PC-9 (cell line): ENCODE measurements around the gene HIVEP2.

ENCODE experiments used
- EZH2 ChIP-seq: fragments of 200-600 bp; sonication (generic); IDR thresholded peaks from 2 replicates; pipeline ENCODE4 v1.8.0; 2017; ENCODE audit warnings: antibody characterized with exemption, low read depth
- TF ChIP-seq, protein P1 (sequence below): fragments of 200-600 bp; sonication (generic); conservative IDR thresholded peaks from 2 replicates; pipeline ENCODE4 v1.6.1; 2017; ENCODE audit warnings: mixed run types, antibody characterized with exemption, mild to moderate bottlenecking, moderate library complexity

DNA sequence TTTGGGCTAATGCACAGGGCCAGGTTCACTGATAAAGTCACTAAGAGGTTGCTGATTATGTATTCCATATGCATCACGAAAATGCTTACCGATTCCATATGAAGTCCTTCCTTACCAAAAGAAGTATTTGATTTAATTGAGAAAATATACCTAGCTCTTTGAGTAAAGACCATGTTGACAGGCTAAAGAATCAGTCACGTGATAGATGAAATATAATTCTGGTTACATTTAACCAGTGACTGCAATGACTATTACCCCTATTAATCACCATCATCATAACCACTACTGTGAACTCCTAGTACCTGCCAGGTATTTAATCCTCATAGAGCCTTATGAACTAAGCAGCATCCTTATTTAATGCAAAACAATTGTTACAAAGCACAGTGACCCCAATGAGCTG is 110.1 kb downstream of the HIVEP2 start:
- TF ChIP-seq, protein P1, sequence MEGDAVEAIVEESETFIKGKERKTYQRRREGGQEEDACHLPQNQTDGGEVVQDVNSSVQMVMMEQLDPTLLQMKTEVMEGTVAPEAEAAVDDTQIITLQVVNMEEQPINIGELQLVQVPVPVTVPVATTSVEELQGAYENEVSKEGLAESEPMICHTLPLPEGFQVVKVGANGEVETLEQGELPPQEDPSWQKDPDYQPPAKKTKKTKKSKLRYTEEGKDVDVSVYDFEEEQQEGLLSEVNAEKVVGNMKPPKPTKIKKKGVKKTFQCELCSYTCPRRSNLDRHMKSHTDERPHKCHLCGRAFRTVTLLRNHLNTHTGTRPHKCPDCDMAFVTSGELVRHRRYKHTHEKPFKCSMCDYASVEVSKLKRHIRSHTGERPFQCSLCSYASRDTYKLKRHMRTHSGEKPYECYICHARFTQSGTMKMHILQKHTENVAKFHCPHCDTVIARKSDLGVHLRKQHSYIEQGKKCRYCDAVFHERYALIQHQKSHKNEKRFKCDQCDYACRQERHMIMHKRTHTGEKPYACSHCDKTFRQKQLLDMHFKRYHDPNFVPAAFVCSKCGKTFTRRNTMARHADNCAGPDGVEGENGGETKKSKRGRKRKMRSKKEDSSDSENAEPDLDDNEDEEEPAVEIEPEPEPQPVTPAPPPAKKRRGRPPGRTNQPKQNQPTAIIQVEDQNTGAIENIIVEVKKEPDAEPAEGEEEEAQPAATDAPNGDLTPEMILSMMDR, result no peak
- TF ChIP-seq EZH2, result no peak
